ENCODE data around the gene GARIN5B. TPM values are rescaled to one million over a fixed set of nuclear protein-coding genes. Genes with fewer than 3 reads are reported as not detected.

The GARIN5B gene
- total and polyA plus RNA-seq, 2 of the 4 experiments (the other 2 are of a cell fraction) = not detected

DNA sequence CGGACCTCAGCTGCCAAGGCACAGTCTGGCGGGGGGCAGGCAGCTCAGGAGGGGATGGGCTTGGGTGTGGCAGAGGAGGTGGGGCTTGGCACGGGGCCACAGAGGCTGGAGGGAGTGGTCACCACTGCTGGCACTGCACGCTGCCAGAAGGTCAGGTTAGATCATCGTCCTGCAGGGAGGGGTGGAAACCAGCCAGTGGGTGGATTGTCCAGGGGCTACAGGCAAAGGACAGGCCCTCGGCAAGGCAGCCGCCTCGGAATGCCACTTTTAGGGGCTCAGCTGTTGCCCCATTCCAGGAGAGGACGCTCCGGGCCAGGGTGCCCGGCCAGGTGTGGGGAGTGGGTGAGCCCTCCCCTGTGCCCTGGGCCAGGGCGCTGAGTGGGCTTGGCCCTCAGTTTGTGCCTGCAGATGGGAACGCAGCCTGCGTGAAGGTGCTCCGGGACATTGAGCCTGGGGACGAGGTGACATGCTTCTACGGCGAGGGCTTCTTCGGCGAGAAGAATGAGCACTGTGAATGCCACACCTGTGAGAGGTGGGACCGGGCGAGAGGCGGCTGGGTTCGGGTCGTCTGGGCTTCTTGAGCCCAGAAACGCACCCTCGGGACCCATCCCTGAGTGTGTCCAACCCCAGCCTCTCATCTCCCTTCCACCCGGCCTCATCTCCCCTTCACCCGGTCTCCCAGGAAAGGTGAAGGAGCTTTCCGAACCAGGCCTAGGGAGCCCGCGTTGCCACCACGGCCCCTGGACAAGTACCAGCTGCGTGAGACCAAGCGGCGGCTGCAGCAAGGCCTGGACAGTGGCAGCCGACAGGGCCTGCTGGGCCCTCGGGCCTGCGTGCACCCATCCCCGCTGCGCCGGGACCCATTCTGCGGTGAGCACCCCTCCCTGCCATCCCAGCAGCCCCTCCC lies 17.0 kb downstream of the GARIN5B start:
- no peak overlapping the region for H2AK5ac ChIP-seq (ENCODE audit: low read depth, low read length)
- no peak overlapping the region for H3K27ac ChIP-seq (ENCODE audit: insufficient read depth, low read length)
- no peak overlapping the region for H2BK5ac ChIP-seq (ENCODE audit: low read depth, low read length, poor library complexity, severe bottlenecking)
- no peak overlapping the region for H3K4me2 ChIP-seq (ENCODE audit: low read depth, low read length)
- H2AK9ac ChIP-seq (replicated peaks; ENCODE audit: low read depth, low read length, poor library complexity) = no peak overlapping the region
- ATAC-seq (ENCODE audit: low read depth) (no peak), DNase-seq (no peak)
- H3K9ac ChIP-seq (ENCODE audit: low read depth, low read length) = no peak overlapping the region
- no peak overlapping the region for H3K23ac ChIP-seq (ENCODE audit: low read depth, low read length)
- H4K20me1 ChIP-seq (ENCODE audit: insufficient read depth, low read length) = peaks cover 6% of the 10 kb centered on the region
- H3K4me1 ChIP-seq (ENCODE audit: control insufficient read depth, insufficient read depth, low read length) = peaks cover 9% of the 10 kb centered on the region
- no peak overlapping the region for H4K5ac ChIP-seq (ENCODE audit: low read depth, low read length)
- ChIA-PET POLR2A (ENCODE audit: unreplicated experiment) (no interaction called here), CTCF (no interaction called here)
- intact Hi-C loops (cut with micrococcal nuclease) = no loop called here
- peaks cover 4 to 9% of the 10 kb centered on the region in 2 experiments; a peak in 3 of 4 replicates for H3K79me1 ChIP-seq (ENCODE audit: low read depth in 1 of 2, low read length in 2 of 2)
- no peak overlapping the region for H2BK20ac ChIP-seq (ENCODE audit: low read depth, low read length)
- peaks cover 6% of the 10 kb centered on the region; the same call in 1 of the 2 replicates for H3K9me1 ChIP-seq (ENCODE audit: insufficient read depth, low read length)
- WGBS, 2 experiments (ENCODE audit: extremely low coverage in 2 of 2, insufficient read length in 1 of 2) = 97% methylated on average over 18 of the region's 43 CpGs; no CpG with 5 or more reads in 1 of the 2 experiments
- no peak overlapping the region for H3K4ac ChIP-seq (ENCODE audit: low read depth, low read length)
- no peak overlapping the region for H2BK15ac ChIP-seq (ENCODE audit: low read depth, low read length)
- H2BK120ac ChIP-seq (ENCODE audit: low read depth, low read length) = no peak overlapping the region
- H3K9me3 ChIP-seq (ENCODE audit: control insufficient read depth, insufficient read depth, low read length) = no peaks in the 10 kb centered on the region
- in situ Hi-C loops (cut with MboI; ENCODE audit: low sequenced_read_pairs) = no loop called here
- no peak overlapping the region for H3K14ac ChIP-seq (replicated peaks; ENCODE audit: low read depth, low read length)
- no peaks in the 10 kb centered on the region; the same call in 1 of the 2 replicates for H3K27me3 ChIP-seq (ENCODE audit: control insufficient read depth, insufficient read depth, low read length)
- no peak overlapping the region for H4K8ac ChIP-seq (ENCODE audit: low read depth in 2 of 2, low read length in 2 of 2)
- dilution Hi-C loops (cut with HindIII; ENCODE audit: low sequenced_read_pairs, unreplicated experiment) = no loop called here
- H4K91ac ChIP-seq (ENCODE audit: insufficient read depth, low read depth, low read length) = no peak overlapping the region
- no peak overlapping the region for H3K18ac ChIP-seq (ENCODE audit: low read depth, low read length)
- no peak overlapping the region for H3K4me3 ChIP-seq (ENCODE audit: insufficient read depth, low read depth, low read length)
- H2AFZ ChIP-seq (replicated peaks; ENCODE audit: low read length, poor library complexity) = no peak overlapping the region
- no TSS peak for BruUV-seq (replicated peaks)
- H3K56ac ChIP-seq (ENCODE audit: extremely low read depth, insufficient read depth, low read length) = no peak overlapping the region
- peaks cover 18% of the 10 kb centered on the region; the same call in 1 of the 2 replicates for H3K36me3 ChIP-seq (ENCODE audit: control insufficient read depth, insufficient read depth, low read length)
- TF ChIP-seq, protein P1, sequence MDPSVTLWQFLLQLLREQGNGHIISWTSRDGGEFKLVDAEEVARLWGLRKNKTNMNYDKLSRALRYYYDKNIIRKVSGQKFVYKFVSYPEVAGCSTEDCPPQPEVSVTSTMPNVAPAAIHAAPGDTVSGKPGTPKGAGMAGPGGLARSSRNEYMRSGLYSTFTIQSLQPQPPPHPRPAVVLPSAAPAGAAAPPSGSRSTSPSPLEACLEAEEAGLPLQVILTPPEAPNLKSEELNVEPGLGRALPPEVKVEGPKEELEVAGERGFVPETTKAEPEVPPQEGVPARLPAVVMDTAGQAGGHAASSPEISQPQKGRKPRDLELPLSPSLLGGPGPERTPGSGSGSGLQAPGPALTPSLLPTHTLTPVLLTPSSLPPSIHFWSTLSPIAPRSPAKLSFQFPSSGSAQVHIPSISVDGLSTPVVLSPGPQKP (IDR thresholded peaks at IDR 0.05; ENCODE audit: borderline replicate concordance, low read depth, low read length) = no peak
- TF ChIP-seq MAFK (IDR thresholded peaks at IDR 0.05; ENCODE audit: low read depth, low read length) (no peak), BHLHE40 (IDR thresholded peaks at IDR 0.05; ENCODE audit: low read depth, low read length) (no peak), RAD21 (IDR thresholded peaks at IDR 0.05; ENCODE audit: low read length) (no peak), CHD1 (IDR thresholded peaks at IDR 0.05; ENCODE audit: low read depth, low read length) (no peak), RFX5 (IDR thresholded peaks at IDR 0.05; ENCODE audit: low read depth, low read length) (no peak), RCOR1 (IDR thresholded peaks at IDR 0.05; ENCODE audit: insufficient replicate concordance, low read length) (no peak), FOS (IDR thresholded peaks at IDR 0.05; ENCODE audit: low read depth, low read length) (no peak), CEBPB (IDR thresholded peaks at IDR 0.05; ENCODE audit: low read depth, low read length) (no peak), NFE2L2 (IDR thresholded peaks at IDR 0.05; ENCODE audit: low read depth, low read length) (no peak), POLR2A (IDR thresholded peaks at IDR 0.05; ENCODE audit: low read depth, low read length) (no peak), MXI1 (IDR thresholded peaks at IDR 0.05; ENCODE audit: borderline replicate concordance, low read depth, low read length) (no peak), MAZ (IDR thresholded peaks at IDR 0.05; ENCODE audit: borderline replicate concordance, low read depth, low read length) (no peak)
- TF ChIP-seq, protein P2, sequence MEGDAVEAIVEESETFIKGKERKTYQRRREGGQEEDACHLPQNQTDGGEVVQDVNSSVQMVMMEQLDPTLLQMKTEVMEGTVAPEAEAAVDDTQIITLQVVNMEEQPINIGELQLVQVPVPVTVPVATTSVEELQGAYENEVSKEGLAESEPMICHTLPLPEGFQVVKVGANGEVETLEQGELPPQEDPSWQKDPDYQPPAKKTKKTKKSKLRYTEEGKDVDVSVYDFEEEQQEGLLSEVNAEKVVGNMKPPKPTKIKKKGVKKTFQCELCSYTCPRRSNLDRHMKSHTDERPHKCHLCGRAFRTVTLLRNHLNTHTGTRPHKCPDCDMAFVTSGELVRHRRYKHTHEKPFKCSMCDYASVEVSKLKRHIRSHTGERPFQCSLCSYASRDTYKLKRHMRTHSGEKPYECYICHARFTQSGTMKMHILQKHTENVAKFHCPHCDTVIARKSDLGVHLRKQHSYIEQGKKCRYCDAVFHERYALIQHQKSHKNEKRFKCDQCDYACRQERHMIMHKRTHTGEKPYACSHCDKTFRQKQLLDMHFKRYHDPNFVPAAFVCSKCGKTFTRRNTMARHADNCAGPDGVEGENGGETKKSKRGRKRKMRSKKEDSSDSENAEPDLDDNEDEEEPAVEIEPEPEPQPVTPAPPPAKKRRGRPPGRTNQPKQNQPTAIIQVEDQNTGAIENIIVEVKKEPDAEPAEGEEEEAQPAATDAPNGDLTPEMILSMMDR (conservative IDR thresholded peaks at IDR 0.05; ENCODE audit: low read depth, low read length) = no peak
- TF ChIP-seq, protein P3, sequence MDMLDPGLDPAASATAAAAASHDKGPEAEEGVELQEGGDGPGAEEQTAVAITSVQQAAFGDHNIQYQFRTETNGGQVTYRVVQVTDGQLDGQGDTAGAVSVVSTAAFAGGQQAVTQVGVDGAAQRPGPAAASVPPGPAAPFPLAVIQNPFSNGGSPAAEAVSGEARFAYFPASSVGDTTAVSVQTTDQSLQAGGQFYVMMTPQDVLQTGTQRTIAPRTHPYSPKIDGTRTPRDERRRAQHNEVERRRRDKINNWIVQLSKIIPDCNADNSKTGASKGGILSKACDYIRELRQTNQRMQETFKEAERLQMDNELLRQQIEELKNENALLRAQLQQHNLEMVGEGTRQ (IDR thresholded peaks at IDR 0.05; ENCODE audit: low read depth, low read length) = no peak
